ENCODE measurements around the gene PAGE2B. TPM values are rescaled to one million over a fixed set of nuclear protein-coding genes. Genes with fewer than 3 reads are reported as not detected.

PAGE2B gene
- total RNA-seq, 1 donor from 2014 or later: not detected

DNA sequence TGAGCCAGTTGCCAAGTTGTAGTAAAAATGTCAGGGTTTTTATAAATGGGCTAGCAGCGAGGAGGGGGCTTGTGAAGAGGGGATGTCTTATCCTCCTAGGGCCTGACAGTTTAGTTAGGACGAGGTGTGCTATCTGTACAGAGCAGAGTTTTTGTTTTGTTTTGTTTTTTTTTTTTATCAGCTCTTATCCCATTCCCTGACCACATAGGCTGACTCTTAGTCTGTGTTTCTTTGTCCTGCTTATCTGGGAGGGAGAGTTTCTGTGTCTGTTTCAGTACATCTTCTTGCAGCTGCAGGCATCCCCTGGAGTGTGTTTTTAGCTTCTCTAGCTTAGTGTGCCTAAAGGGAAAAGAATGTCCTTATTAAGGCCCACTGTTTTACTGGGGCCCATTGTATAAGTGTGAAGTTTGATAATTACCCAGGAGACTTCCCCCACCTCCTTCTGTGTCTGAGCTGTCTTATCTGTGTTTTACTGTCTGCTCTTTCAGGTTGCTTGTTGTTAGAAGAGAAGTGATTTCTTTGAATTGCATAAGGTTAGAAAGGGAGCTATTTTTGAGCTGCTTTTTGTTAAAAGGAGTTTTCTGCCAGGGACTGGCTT lies 46.0 kb downstream of the PAGE2B start:
- peak overlapping the region; percentile 46 for H3K27ac Mint-ChIP-seq
- no peaks in the 10 kb centered on the region for H3K27me3 Mint-ChIP-seq
- H3K4me1 Mint-ChIP-seq (ENCODE audit: low read depth): peaks cover 39% of the 10 kb centered on the region
- peaks cover 19% of the 10 kb centered on the region for H3K9me3 Mint-ChIP-seq (ENCODE audit: low read depth)
- no peaks in the 10 kb centered on the region for H3K36me3 Mint-ChIP-seq (ENCODE audit: insufficient read depth)
- TF ChIP-seq, protein P1, sequence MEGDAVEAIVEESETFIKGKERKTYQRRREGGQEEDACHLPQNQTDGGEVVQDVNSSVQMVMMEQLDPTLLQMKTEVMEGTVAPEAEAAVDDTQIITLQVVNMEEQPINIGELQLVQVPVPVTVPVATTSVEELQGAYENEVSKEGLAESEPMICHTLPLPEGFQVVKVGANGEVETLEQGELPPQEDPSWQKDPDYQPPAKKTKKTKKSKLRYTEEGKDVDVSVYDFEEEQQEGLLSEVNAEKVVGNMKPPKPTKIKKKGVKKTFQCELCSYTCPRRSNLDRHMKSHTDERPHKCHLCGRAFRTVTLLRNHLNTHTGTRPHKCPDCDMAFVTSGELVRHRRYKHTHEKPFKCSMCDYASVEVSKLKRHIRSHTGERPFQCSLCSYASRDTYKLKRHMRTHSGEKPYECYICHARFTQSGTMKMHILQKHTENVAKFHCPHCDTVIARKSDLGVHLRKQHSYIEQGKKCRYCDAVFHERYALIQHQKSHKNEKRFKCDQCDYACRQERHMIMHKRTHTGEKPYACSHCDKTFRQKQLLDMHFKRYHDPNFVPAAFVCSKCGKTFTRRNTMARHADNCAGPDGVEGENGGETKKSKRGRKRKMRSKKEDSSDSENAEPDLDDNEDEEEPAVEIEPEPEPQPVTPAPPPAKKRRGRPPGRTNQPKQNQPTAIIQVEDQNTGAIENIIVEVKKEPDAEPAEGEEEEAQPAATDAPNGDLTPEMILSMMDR (IDR thresholded peaks at IDR 0.05; ENCODE audit: unreplicated experiment): no peak
- H3K4me3 Mint-ChIP-seq (ENCODE audit: low read depth): no peak overlapping the region
- no peak for DNase-seq (ENCODE audit: low spot score, unreplicated experiment)

DNA sequence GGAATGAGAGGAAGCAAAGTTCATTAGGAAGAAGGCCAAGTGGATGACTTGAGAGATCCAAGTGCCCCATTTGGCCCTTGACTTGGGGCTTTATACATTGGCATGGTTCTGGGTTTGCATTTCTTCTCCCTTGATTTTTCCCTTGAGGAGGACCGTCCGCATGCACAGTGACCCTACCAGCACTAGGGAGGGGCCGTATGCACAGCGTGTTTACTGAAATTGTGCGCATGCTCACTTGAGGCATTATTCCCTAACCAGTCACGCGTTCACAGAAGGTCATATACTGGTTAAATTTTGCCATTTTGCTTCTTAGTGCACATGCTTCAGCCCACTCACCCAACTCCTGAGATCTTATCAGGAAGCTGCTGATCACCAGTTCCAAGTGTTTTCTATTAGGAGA lies 49.1 kb downstream of the PAGE2B start:
- H3K27ac Mint-ChIP-seq: no peak overlapping the region
- H3K4me3 Mint-ChIP-seq (ENCODE audit: low read depth): no peak overlapping the region
- TF ChIP-seq, protein P1 (IDR thresholded peaks at IDR 0.05; ENCODE audit: unreplicated experiment): no peak
- no peak for DNase-seq (ENCODE audit: low spot score, unreplicated experiment)
- H3K27me3 Mint-ChIP-seq: no peaks in the 10 kb centered on the region
- H3K9me3 Mint-ChIP-seq (ENCODE audit: low read depth): peaks cover 16% of the 10 kb centered on the region
- H3K36me3 Mint-ChIP-seq (ENCODE audit: insufficient read depth): no peaks in the 10 kb centered on the region
- peaks cover 27% of the 10 kb centered on the region for H3K4me1 Mint-ChIP-seq (ENCODE audit: low read depth)

DNA sequence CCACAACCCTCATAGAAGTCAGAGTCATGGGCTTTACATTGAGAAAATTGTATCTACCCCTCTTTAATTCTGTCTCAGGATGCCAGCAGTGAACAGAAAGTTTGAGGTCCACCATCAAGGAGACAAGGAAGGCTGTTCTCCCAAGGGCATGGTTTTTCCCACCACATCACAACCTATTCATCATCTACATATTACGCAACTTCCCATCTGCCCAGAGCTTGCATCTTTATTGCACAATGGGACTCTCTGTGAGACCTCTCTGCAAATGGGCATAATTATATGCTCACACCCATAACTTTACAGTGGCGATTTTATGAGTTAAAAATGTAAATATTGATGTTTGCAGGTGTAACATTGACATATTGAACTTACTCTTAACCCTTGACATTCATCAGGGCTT lies 52.9 kb downstream of the PAGE2B start:
- H3K9me3 Mint-ChIP-seq (ENCODE audit: low read depth): peaks cover 12% of the 10 kb centered on the region

More for the DNA sequence above, 52.9 kb downstream of the PAGE2B start:
- Mint-ChIP-seq H3K4me3 (ENCODE audit: low read depth) (no peak overlapping the region), H3K4me1 (ENCODE audit: low read depth) (peaks cover 4% of the 10 kb centered on the region), H3K27ac (no peak overlapping the region), H3K36me3 (ENCODE audit: insufficient read depth) (no peaks in the 10 kb centered on the region), H3K27me3 (no peaks in the 10 kb centered on the region)
- no peak for DNase-seq (ENCODE audit: low spot score, unreplicated experiment)
- TF ChIP-seq, protein P1 (IDR thresholded peaks at IDR 0.05; ENCODE audit: unreplicated experiment): no peak

Other genes starting within 250 kb of the PAGE2B start
- 156 and 169 TPM in 2 replicates for gene TRO, start 154.2 kb upstream of the PAGE2B start, total RNA-seq
- 0.77 and 0.82 TPM in 2 replicates for gene PFKFB1, start 80.8 kb upstream of the PAGE2B start, total RNA-seq
- gene APEX2, start 74.7 kb upstream of the PAGE2B start, total RNA-seq: 18.5 and 21.4 TPM in 2 replicates
- not detected in 2 replicates for gene ALAS2, start 44.1 kb upstream of the PAGE2B start, total RNA-seq
- not detected in 2 replicates for gene PAGE2, start 14.0 kb downstream of the PAGE2B start, total RNA-seq
- gene PAGE5, start 145.3 kb downstream of the PAGE2B start, total RNA-seq: not detected in 2 replicates
- not detected in 2 replicates for gene PAGE3, start 189.9 kb downstream of the PAGE2B start, total RNA-seq